HG02610 (cell line): ENCODE data around the gene ATP11A.

Experiments
- ATAC-seq: cut with Tn5 transposase; IDR thresholded peaks from one replicate; pipeline ENCODE4 v1.9.1; 2021; ENCODE audit warnings: mild to moderate bottlenecking, moderate library complexity; ENCODE audit not compliant: unreplicated experiment

Gene ATP11A

GRCh38 chr13:112690283-112690929, 568 bp downstream of the ATP11A start:
- peak; percentile 22 for ATAC-seq

DNA sequence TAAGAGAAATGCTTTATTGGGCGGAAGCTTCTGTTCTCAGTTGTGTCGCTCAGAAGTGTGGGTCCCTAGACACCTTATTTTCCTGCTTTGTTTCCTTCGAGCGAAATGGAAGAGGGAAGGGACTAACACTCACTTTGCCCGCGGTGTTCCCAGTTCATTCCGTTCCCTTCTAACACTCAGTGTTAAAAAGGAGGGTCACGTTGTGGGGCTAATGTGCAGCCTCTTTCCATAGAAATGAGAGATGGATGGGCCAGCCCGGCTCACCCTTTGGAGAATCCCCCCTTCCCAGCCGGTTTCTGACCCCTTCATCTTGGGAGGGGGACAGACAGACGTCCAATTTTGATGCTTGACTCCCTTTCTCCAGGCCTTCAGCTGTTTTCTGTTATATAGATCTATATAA, 2.3 kb downstream of the ATP11A start:
- ATAC-seq: no peak

DNA sequence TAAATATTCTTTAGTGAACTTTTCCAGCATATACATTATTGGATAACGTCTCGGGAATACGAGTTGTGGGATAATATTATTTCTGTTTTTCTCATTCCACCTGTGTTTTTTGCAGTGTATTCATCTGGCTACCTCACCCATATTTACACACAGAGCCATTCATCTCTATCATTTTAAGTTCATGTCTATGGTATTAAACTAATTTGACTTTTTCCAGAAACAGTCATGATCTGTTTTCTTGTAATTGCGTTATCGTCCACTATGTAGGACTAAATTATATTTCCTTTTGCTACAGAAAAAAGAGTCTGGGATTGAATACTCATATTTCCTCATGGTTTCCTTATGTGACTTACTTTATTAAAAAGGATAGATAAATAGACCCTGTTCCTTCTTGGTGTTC, 2.7 kb downstream of the ATP11A start:
- ATAC-seq: no peak

- no peak for ATAC-seq
Observed at GRCh38 chr13:112693831-112694497, 4.1 kb downstream of the ATP11A start.

DNA sequence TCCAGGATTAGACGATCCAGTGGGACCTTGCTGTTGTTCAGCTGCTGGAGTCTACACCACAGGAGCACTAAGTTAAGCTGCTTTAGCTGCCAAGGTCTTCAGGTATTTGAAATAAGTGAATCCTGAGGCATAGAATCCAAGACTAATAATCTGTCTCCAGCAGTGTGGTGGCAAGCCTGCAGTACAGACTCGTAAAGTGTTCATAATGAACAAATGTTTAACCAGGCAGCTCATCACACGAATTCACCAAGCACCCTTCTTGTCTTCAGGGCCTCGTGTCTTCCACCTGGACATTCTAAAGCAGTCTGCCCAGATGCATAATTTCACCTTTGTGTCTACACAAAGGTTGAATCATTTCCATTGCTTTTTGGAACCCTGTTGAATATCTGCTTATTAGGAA, 5.3 kb downstream of the ATP11A start:
- no peak for ATAC-seq

GRCh38 chr13:112696001-112696868, 6.4 kb downstream of the ATP11A start:
- no peak for ATAC-seq

DNA sequence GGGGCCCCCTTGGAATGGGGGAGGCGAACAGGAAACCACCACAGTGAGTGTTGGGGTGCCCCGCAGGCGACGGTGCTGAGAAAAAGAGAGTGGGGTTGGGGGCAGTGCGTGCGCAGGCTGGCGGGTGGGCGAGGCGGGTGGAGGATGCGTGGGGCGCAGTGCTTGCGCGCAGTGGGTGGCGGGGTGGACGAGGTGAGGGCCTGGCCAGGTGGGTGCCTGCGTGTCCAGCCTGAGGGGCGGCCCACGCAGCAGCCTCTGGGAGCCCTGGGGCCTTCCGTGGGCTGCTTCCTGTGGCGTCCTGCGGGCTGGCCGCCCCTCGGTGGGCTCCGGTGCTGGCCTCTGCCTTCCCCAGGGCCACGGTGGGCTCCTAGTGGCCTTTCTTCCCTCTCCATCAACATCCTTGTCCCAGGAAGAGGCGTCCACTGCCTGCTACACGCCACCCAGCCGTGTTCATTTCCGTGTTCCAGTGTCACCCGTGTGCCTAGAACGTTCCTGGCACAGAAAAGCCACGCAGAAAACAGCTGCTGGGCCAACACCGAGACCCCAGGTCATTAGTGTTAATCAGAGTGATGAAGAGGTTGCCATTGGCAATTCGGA, 7.1 kb downstream of the ATP11A start:
- no peak for ATAC-seq

DNA sequence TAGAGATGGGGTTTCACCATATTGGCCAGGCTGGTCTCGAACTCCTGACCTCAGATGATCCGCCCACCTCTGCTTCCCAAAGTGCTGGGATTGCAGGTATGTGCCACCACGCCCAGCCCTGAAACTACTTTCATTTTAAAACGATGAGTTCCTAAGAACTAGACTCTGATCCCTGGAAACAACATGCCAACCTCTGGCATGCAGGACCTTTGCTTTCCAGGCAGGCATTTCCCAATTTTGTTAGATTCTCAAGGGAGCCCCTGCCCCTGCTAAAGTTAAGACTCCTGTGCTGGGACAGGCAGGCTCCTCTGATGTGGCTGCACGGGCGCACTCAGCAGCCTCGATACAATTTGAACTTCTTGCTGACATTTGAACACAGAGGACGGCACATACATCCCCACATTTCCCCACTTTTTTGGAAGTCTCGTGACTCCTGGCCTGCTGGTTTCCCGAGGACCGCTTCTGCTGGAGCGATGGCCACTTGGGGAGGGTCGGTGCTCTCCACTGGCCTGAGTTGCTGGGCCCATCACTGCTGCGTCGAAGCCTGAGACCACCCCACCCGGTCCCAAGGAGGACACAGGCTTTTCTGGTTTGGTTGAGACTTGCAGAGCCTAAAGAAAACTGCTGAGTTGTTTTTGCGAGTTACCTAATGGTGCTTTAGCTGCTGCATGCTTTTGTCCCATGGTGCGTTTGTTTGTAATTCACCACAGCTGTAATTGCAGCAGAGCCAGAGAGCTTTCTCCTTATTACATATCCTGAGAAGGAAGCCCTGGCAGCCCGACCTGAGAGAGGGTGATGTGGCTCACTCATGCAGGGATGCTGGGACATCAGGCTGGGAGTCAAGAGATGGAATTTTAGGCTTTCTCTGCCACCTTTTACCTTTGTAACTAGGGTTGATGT, 8.2 kb downstream of the ATP11A start:
- no peak for ATAC-seq

DNA sequence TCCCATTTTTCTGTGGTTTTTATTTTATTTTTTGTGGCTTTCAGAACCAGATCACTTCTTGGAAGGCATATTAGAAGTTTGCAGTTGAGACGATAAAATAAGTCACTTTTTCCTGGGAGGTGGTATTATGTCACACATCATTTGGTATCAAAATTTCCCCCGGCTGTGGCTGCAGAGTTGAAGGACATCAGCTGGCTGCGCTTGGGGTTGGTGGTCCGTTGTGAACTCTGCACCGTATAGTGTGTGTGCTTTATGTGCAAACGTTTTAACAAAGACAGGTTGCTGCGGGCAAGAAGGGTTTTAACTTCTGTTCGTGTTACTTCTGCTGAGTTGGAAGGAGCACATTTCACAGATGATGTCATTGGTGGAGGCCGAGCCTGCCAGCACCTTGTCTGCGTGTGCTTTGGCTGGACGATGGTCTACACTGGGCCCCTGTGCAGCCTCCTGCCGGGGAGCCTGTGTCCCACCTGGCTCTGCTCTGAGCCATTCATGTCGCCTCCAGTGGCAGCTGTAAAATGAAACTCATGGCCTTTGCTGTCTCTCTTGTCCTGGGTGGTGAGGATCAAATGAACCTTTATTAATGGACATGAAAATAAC, 9.6 kb downstream of the ATP11A start:
- no peak for ATAC-seq

DNA sequence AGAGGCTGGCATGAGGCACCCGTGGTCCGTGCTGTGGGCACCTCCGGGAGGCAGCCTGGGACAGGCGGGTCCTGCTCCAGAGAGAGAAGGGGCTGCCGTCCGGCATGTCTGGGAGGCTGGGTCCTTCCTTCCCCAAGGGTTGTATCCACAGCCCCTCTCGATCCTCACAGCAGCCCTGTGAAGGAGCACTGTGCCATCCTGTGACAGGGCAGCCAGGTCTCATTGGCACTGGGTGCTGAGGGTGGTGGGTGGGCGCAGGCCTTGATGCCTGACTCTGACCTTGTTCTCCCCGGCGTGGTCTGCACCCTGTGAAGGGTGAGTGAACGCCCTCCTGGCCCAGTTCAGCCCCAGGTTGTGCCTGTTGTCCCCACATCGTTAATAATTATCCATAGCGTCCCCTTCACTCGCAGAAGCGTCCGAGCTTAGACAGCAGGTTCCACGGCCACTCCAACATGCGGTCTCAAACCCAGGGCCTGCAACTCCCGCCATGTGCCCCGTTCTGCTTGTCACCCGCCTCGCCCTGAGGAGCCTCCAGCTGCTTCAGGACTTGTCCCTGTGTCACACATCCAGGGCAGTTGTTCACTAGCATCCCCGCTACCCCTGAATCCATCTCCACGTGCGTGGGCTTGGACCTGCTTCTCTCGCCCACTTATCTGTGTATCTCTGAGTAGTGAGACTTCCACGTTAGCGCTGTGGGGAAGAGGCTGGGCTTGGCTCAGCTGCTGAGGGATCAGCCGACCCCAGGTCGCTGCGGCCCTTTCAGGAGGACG, 10.6 kb downstream of the ATP11A start:
- ATAC-seq: no peak

- ATAC-seq: no peak
Observed at GRCh38 chr13:112702341-112702985, 12.6 kb downstream of the ATP11A start.

DNA sequence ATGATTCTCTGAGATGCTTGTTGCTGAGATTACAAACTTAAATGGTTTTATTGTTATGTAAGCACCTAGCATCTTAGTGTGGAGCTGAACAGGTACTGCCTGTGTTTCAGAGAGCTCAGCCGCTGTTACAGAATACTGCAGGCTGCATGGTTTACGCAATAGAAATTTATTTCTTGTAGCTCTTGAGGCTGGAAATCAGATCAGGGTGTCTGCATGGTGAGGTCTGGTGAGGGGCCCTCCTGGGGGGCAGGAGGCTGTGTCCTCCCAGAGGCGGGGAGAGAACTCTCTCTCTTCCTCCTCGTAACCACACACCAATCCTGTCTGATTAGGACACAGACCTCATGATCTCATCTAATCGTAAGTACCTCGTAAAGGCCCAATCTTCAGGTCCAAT, 13.1 kb downstream of the ATP11A start:
- no peak for ATAC-seq

- ATAC-seq: no peak
Observed at GRCh38 chr13:112703449-112704284, 13.8 kb downstream of the ATP11A start.

- ATAC-seq: no peak
Observed at GRCh38 chr13:112704308-112705145, 14.7 kb downstream of the ATP11A start.

GRCh38 chr13:112705286-112705685, 15.4 kb downstream of the ATP11A start:
- ATAC-seq: no peak

- ATAC-seq: no peak
Observed at GRCh38 chr13:112706171-112706570, 16.3 kb downstream of the ATP11A start.
